22Rv1 (cell line): Measurements from ENCODE around the gene NEU2.

ENCODE experiments used
- CTCF ChIP-seq: fragments of 450-650 bp; IDR thresholded peaks from 2 replicates; pipeline ENCODE4 v1.5.1; 2017; ENCODE audit warnings: mild to moderate bottlenecking
- ZFX ChIP-seq: fragments of 450-650 bp; IDR thresholded peaks from 2 replicates; pipeline ENCODE4 v1.6.1; 2017; ENCODE audit warnings: antibody characterized with exemption, borderline replicate concordance

GRCh38 chr2:233002829-233003657, 29.4 kb upstream of the NEU2 start:
- TF ChIP-seq CTCF (no peak), ZFX (no peak)
